B cell (primary cell): ENCODE measurements around the gene LRRN2.

Experiments
- CTCF ChIP-seq: fragments of 200-600 bp; IDR thresholded peaks from one replicate; pipeline ENCODE4 v1.8.0; 2022; ENCODE audit warnings: antibody characterized with exemption, mild to moderate bottlenecking
- EZH2 ChIP-seq: IDR thresholded peaks from 2 replicates; pipeline ENCODE4 v1.6.1; 2012; ENCODE audit warnings: borderline replicate concordance, low read depth, mild to moderate bottlenecking, moderate library complexity, low read length; ENCODE audit not compliant: insufficient read depth, poor library complexity, severe bottlenecking

DNA sequence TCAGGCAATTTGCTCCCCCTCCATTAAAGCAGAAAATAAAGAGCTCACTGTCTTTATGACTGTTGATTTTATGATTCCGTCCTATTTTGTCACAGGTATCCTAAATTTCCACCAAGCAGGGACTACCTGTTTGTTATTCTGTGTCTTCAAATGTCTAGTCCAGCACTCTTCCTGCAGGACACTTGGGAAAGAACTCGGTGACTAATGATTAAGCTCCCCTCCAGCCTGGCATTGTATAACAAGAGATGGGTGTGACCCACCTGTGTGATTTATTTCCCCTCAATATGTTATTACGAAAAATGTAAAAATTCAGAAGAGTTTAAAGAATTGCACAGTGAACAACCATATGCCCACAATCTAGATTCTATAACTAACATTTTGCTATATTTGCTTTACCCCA, 42.9 kb upstream of the LRRN2 start:
- TF ChIP-seq CTCF, result no peak
- TF ChIP-seq EZH2, result no peak
